Left renal cortex interstitium (tissue), 4 donors: ENCODE results near the gene PPP1R10. TPM values are rescaled to one million over a fixed set of nuclear protein-coding genes. Genes with fewer than 3 reads are reported as not detected.
A peak's percentile ranks its signal among the peaks of the same experiment; 100 is the strongest.

Experiments used
- DNase-seq, 4 donors: peaks; one replicate each; pipeline ENCODE4 v3.0.0-alpha.2; 2013; ENCODE audit warnings: low read depth in 4 of 4, low spot score in 2 of 4, missing footprints in 1 of 4
- polyA plus RNA-seq, 4 donors: library from polyadenylated mRNA; unstranded; fragments of 120-200 nt; gene quantifications; one replicate each; pipeline ENCODE4 v1.2.1, GENCODE V29; 2013; ENCODE audit not compliant: insufficient read length in 4 of 4

PPP1R10 gene
- polyA plus RNA-seq, 4 donors: 48.9 to 65.6 (median 52.5) TPM

- no peak for DNase-seq
Measured at GRCh38 chr6:30625511-30625910, 8.5 kb upstream of the PPP1R10 start.

- no peak for DNase-seq
Measured at GRCh38 chr6:30619561-30619960, 2.5 kb upstream of the PPP1R10 start.

GRCh38 chr6:30618270-30618797 is 1.3 kb upstream of the PPP1R10 start:
- DNase-seq: no peak

- DNase-seq: peak in 3 of 4 donors; percentile 98 to 100 (median 99)
Measured at GRCh38 chr6:30617565-30618269, 674 bp upstream of the PPP1R10 start, which contains the start of gene MRPS18B. Gene MRPS18B, plus strand, starts transcription at chr6:30617840. Its CDS starts 26 bp downstream, at chr6:30617866.

- no peak for DNase-seq
Measured at GRCh38 chr6:30615958-30616810, 859 bp downstream of the PPP1R10 start.

GRCh38 chr6:30615219-30615957 is 1.7 kb downstream of the PPP1R10 start:
- DNase-seq: no peak

GRCh38 chr6:30614843-30615218 is 2.2 kb downstream of the PPP1R10 start:
- DNase-seq: peak; percentile 90 to 98 (median 95)

GRCh38 chr6:30614044-30614842 is 2.8 kb downstream of the PPP1R10 start:
- DNase-seq: no peak

GRCh38 chr6:30613251-30614043 is 3.6 kb downstream of the PPP1R10 start:
- DNase-seq: no peak

GRCh38 chr6:30612687-30613248 is 4.3 kb downstream of the PPP1R10 start:
- DNase-seq: no peak

- no peak for DNase-seq
Measured at GRCh38 chr6:30612213-30612612, 4.8 kb downstream of the PPP1R10 start.

- no peak for DNase-seq
Measured at GRCh38 chr6:30611856-30612194, 5.2 kb downstream of the PPP1R10 start.

GRCh38 chr6:30611150-30611855 is 5.7 kb downstream of the PPP1R10 start:
- no peak for DNase-seq

GRCh38 chr6:30610065-30610464 is 7.0 kb downstream of the PPP1R10 start:
- no peak for DNase-seq

GRCh38 chr6:30603961-30604360 is 13.1 kb downstream of the PPP1R10 start:
- no peak for DNase-seq

GRCh38 chr6:30601815-30602641 is 15.0 kb downstream of the PPP1R10 start:
- no peak for DNase-seq

GRCh38 chr6:30601436-30601814 is 15.6 kb downstream of the PPP1R10 start:
- DNase-seq: no peak
